Subcutaneous adipose tissue (tissue), 4 donors: ENCODE results near the gene SNRNP27. TPM values are rescaled to one million over a fixed set of nuclear protein-coding genes. Genes with fewer than 3 reads are reported as not detected.

Source experiments
- CTCF ChIP-seq: fragments of 450-650 bp; IDR thresholded peaks from one replicate; pipeline ENCODE4 v1.5.1; 2016; ENCODE audit warnings: low read depth, mild to moderate bottlenecking, control low read depth, antibody characterized with exemption, moderate library complexity
- total RNA-seq, 4 donors: library from RNA; depleted of rRNA; stranded (reverse); fragments of >200 nt; gene quantifications; one replicate each; pipeline ENCODE4 v1.1.0, GENCODE V29; 2016

SNRNP27 gene
- total RNA-seq, 4 donors from 2014 or later = 66.7 to 125 (median 86.0) TPM

GRCh38 chr2:69911985-69912563 is 18.3 kb downstream of the SNRNP27 start:
- no peak for TF ChIP-seq CTCF

- TF ChIP-seq CTCF = no peak
Observed at GRCh38 chr2:69914164-69914949, 20.6 kb downstream of the SNRNP27 start.

GRCh38 chr2:69914950-69915945 is 21.5 kb downstream of the SNRNP27 start, which contains the start of gene MXD1:
TSS of gene MXD1 (plus strand) at chr2:69915109. CDS start at chr2:69915331, 222 bp downstream.
- TF ChIP-seq CTCF = no peak

- TF ChIP-seq CTCF = no peak
Observed at GRCh38 chr2:69916106-69916505, 22.4 kb downstream of the SNRNP27 start.

GRCh38 chr2:69917852-69918251 is 24.1 kb downstream of the SNRNP27 start:
- TF ChIP-seq CTCF = no peak

GRCh38 chr2:69918401-69918800 is 24.6 kb downstream of the SNRNP27 start:
- no peak for TF ChIP-seq CTCF
